GM06990 (cell line): ENCODE results near the gene SLC11A1.

Experiments
- DNase-seq: peaks from one replicate; pipeline ENCODE4 v3.0.0-alpha.2; 2011; ENCODE audit not compliant: insufficient read length; ENCODE audit errors: extremely low read depth
- H3K27me3 ChIP-seq: replicated peaks from 2 replicates; pipeline ENCODE4 v1.6.0; 2011; ENCODE audit warnings: low read length; ENCODE audit not compliant: control insufficient read depth, insufficient read depth
- H3K36me3 ChIP-seq: 2 replicates; pipeline ENCODE4 v1.5.1; 2011; ENCODE audit warnings: low read length; ENCODE audit not compliant: control insufficient read depth, insufficient read depth
- H3K4me3 ChIP-seq: replicated peaks from 2 replicates; pipeline ENCODE4 v1.5.1; 2011; ENCODE audit warnings: low read depth, mild to moderate bottlenecking, control low read depth, low read length
- TF ChIP-seq, protein P1 (sequence below): IDR thresholded peaks from 2 replicates; pipeline ENCODE4 v1.5.1; 2011; ENCODE audit warnings: low read length, control low read depth, mild to moderate bottlenecking, inconsistent platforms; ENCODE audit not compliant: insufficient read depth, poor library complexity, severe bottlenecking

SLC11A1 gene

GRCh38 chr2:218432676-218433365, 50.7 kb downstream of the SLC11A1 start:
- H3K27me3 ChIP-seq = no peaks in the 10 kb centered on the region
- H3K36me3 ChIP-seq = no peaks in the 10 kb centered on the region
- H3K4me3 ChIP-seq = no peak overlapping the region
- TF ChIP-seq, protein P1, sequence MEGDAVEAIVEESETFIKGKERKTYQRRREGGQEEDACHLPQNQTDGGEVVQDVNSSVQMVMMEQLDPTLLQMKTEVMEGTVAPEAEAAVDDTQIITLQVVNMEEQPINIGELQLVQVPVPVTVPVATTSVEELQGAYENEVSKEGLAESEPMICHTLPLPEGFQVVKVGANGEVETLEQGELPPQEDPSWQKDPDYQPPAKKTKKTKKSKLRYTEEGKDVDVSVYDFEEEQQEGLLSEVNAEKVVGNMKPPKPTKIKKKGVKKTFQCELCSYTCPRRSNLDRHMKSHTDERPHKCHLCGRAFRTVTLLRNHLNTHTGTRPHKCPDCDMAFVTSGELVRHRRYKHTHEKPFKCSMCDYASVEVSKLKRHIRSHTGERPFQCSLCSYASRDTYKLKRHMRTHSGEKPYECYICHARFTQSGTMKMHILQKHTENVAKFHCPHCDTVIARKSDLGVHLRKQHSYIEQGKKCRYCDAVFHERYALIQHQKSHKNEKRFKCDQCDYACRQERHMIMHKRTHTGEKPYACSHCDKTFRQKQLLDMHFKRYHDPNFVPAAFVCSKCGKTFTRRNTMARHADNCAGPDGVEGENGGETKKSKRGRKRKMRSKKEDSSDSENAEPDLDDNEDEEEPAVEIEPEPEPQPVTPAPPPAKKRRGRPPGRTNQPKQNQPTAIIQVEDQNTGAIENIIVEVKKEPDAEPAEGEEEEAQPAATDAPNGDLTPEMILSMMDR = no peak
- DNase-seq = no peak

- Histone ChIP-seq H3K36me3 (no peaks in the 10 kb centered on the region), H3K27me3 (no peaks in the 10 kb centered on the region), H3K4me3 (no peak overlapping the region)
- TF ChIP-seq, protein P1 = no peak
- no peak for DNase-seq
Observed at GRCh38 chr2:218434456-218434855, 52.4 kb downstream of the SLC11A1 start.

DNA sequence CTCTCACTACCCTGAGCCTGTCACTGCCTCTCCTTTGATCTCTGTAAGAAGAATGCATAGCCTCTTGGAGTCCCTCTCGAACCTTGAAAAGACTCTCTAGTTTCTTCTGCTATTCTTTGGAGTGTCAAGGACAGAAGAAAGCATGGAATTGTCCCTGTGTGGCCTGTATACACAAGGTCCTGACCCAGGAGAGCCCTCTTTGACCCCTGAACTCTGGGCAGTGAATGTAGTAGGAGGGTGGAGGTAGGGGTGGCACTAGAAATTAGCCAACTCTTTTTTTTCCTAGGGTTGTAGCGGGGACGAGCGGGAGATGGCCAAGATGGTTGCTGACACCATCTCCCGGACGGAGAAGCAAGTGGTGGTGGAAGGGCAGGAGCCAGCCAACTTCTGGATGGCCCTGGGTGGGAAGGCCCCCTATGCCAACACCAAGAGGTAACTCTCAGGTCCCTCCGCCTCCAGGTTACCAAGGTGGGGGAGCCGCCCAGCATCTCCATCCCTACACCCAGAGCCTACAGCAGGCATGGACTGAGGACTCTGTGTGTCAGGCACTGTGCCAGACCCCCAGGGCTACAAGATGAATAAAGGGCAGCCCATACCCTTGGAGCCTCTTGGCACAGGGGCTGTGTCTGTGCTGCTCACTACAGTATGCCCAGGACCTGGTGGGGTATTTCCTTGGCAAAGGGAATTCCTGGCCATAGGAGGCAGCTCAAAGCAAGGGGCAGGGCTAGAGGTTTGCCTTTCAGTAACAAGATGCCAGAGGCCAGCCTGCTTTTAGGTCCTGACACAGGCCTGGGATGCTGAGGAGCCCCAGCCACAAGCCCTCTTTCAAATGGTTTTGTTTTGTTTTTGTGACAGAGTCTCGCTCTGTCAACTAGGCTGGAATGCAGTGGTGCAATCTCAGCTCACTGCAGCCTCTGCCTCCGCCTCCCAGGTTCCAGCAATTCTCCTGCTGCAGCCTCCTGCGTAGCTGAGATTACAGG, 53.2 kb downstream of the SLC11A1 start:
- H3K4me3 ChIP-seq = no peak overlapping the region
- H3K36me3 ChIP-seq = no peaks in the 10 kb centered on the region
- DNase-seq = no peak
- H3K27me3 ChIP-seq = no peaks in the 10 kb centered on the region
- TF ChIP-seq, protein P1 = no peak

GRCh38 chr2:218436992-218437391, 54.9 kb downstream of the SLC11A1 start:
- H3K27me3 ChIP-seq = no peaks in the 10 kb centered on the region
- no peak overlapping the region for H3K4me3 ChIP-seq
- H3K36me3 ChIP-seq = no peaks in the 10 kb centered on the region
- TF ChIP-seq, protein P1 = no peak
- no peak for DNase-seq

DNA sequence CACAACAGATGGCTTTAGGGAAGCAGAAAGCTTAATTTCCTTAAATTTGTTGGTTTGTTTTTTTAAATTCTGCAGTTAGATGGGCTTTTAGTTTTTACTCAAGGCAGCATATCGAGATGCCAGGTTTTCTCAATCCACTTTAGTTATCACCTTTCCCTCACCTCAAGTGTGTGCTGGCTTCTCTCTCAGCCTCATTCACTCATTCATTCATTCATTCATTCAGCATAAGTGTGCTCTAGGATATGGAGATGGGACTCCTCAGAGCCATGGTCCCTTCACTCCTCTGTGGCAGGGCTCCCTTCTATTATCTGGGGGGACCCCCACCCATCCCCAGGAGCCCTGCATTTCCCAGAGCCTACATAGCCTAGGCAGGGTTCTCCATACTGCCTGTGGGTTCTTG, 55.9 kb downstream of the SLC11A1 start:
- H3K27me3 ChIP-seq = no peaks in the 10 kb centered on the region
- TF ChIP-seq, protein P1 = no peak
- H3K36me3 ChIP-seq = no peaks in the 10 kb centered on the region
- DNase-seq = no peak
- no peak overlapping the region for H3K4me3 ChIP-seq
